HG03378 (cell line): ENCODE data around the gene GATD1.

ENCODE experiments used
- ATAC-seq: cut with Tn5 transposase; IDR thresholded peaks from one replicate; pipeline ENCODE4 v1.9.1; 2021; ENCODE audit warnings: mild to moderate bottlenecking, moderate library complexity; ENCODE audit not compliant: unreplicated experiment

Gene GATD1

GRCh38 chr11:813072-813455 lies 35.8 kb upstream of the GATD1 start:
- no peak for ATAC-seq

GRCh38 chr11:812390-812789 lies 35.1 kb upstream of the GATD1 start:
- no peak for ATAC-seq

DNA sequence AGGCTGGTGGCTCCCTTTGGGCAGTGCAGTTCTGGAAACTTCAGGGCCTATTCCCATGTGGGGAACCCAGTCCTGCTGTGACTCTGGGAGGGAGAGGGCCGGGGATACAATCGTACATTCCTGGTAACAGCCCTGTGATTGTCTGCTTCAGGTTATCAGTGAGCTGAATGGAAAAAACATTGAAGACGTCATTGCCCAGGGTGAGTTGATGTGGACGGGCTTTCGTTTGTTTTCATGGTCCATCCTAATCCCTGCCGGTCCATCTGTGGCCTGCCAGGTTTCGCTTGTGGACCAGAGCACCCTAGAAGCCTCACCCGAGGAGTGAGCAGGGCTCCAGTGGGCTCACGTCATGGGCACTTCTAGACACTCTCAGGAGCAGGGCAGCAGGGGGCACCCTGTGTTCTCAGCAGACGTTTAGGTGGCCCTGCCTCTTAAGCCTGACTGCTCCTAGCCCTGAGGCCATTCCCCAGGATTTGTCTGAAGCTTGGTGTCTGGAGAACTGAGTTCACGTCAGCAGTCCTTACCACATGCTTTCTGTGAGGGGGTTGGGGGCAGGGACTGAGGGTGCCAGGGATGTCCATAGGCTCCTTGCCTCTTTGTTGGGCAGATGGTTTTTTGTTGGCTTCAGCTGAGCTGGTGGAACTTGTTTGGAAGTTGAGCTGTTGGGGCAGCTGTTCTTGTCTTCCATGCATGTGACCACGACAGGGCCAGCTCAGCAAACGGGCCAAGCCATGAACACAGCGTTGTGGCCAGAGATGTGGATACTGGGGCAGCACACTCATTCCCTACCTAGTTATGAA lies 34.4 kb upstream of the GATD1 start:
- no peak for ATAC-seq

- no peak for ATAC-seq
These were observed 32.8 kb upstream of the GATD1 start for GRCh38 chr11:810040-810567.

- ATAC-seq = peak; percentile 63
These were observed 32.2 kb upstream of the GATD1 start, which contains the start of gene RPLP2 for GRCh38 chr11:809287-810039. TSS of gene RPLP2 (plus strand) at chr11:809967. CDS start at chr11:810235, 268 bp downstream.

- ATAC-seq = no peak
These were observed 31.4 kb upstream of the GATD1 start for GRCh38 chr11:808427-809286.

GRCh38 chr11:804599-804964 lies 27.3 kb upstream of the GATD1 start:
- ATAC-seq = no peak

- ATAC-seq = no peak
These were observed 26.7 kb upstream of the GATD1 start for GRCh38 chr11:803770-804598.

GRCh38 chr11:803467-803742 lies 26.1 kb upstream of the GATD1 start:
- no peak for ATAC-seq

DNA sequence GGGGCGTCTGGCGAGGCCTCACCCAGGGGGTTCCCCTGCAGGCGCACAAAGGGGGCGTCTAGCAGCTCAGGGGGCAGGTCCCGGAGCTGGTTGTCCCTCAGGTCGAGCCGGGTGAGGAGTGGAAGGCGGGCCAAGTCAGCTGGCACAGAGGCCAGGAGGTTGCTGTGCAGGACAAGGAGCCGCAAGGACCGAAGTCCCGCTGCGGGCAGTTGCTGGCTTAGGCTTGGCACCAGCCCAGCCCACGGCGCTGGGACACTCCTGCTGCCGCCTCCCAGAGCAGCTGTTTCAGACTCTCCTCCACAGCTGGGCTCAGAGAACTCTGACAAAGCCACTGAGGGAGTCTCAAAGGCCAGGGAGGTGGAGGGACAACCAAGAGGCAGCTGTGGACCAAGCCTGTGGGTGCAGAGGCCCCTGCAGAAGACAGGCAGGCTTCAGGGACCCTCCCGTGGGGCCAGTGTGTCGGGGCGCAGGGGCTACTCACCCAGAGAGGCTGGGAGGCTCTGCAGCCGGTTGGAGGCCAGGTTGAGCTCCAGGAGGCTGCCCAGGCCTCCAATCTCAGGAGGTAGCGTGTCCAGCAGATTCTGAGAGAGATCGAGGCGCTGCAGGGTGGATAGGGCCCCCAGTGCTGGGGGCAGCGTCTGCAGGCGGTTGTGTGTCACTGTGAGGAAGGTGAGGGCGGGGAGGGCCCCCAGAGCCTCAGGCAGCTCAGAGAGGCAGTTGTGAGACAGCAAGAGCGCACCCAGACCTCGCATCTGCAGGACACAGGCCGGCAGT lies 25.6 kb upstream of the GATD1 start:
- no peak for ATAC-seq

- ATAC-seq = no peak
These were observed 24.8 kb upstream of the GATD1 start for GRCh38 chr11:802018-802617.

DNA sequence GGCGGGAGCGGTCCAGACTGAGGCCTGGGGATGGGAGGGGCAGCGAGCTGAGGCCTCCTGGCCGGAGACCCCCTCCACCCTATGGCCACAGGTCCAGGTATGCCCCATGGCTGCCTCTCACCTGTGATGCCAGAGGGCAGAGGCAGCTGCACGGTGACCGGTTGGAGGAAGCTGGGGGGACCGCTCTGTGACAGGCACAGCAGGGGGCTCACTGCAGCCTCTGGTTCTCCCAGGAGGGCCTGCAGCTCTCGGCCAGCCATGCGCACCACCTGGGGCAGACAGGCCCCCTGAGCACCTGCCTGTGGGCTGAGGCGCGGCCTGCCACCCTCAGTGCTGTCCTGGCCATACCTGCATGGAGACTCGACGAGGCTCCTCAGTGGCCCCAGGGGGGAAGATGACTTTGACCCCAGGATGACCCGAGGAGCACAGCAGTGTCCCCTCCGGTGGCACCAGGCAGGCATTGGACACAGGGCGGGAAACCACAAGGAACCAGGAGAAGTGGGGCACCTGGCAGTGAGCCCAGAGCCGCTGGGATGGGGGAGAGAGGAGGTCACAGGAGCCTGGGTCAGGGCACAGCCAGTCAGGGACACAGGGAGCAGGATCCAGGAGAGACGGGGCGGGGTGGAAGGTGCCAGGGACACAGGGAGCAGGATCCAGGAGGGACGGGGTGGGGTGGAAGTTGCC lies 24.0 kb upstream of the GATD1 start:
- no peak for ATAC-seq

- no peak for ATAC-seq
These were observed 23.2 kb upstream of the GATD1 start for GRCh38 chr11:800473-800872.

DNA sequence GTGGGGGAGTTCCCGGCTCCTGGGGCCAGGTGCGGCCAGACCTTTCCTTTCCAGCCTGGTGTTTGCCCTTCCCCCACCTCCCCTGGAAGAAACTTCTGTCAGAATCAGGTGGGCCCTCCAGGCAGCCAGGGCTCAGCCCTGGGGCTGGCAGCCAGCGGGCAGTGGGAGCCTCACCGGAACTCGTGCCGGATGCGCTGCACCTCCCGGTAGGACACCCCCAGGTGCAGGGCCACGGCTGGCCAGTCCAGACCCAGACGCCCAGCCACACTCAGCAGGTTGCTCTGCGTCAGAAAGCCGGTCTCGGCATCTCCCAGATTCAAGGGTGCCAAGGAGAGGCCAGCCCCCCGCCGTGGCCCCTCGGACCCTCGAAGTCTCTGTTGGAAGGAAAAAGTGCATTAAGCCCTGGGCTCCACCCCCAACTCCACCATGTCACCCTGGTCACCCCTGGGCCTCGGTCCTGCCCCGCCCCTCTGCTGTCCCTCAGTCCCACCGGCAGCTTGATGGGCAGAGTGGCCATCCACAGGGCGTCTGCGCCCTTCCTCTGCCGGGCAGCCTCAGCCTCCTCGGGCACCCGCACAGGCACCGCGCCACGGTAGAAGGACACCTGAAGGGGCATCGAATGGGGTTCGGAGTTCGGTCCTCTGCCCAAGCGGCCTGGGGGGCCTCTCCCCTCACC lies 22.5 kb upstream of the GATD1 start:
- ATAC-seq = no peak

- ATAC-seq = peak; percentile 29
These were observed 20.9 kb upstream of the GATD1 start, which contains the start of gene SLC25A22 for GRCh38 chr11:798093-798713. TSS of gene SLC25A22 (minus strand) at chr11:798281. CDS start at chr11:795006, 3,275 bp downstream.

GRCh38 chr11:797296-798092 lies 20.2 kb upstream of the GATD1 start:
- ATAC-seq = peak; percentile 43
